PC-9 (cell line): ENCODE measurements around the gene RBCK1. TPM values are rescaled to one million over a fixed set of nuclear protein-coding genes. Genes with fewer than 3 reads are reported as not detected.

Experiments used
- BruUV-seq: library from RNA; stranded (reverse); fragments of 400-500 nt; replicated peaks from 2 replicates; lab custom pipeline; 2021; lab: Mats Ljungman, UMichigan
- CTCF ChIA-PET: fragments of 300-600 bp; sonication (Branson Sonifier 250); formaldehyde crosslinking; loops from one replicate; lab custom pipeline; 2022; ENCODE audit warnings: antibody characterized with exemption; lab: Charles Lee
- POLR2A ChIA-PET: fragments of 300-600 bp; sonication (Branson Sonifier 250); formaldehyde crosslinking; loops from one replicate; lab custom pipeline; 2022; ENCODE audit warnings: antibody characterized with exemption; ENCODE audit not compliant: unreplicated experiment; lab: Charles Lee
- DNase-seq, 2 experiments: peaks; one replicate each; pipeline versions ENCODE4 v3.0.0 to v3.0.0-alpha.2; 2015 to 2022; ENCODE audit warnings: mixed read lengths in 1 of 2
- H2AFZ ChIP-seq: fragments of 200-600 bp; sonication (generic); 2 replicates; pipeline ENCODE4 v1.8.1; 2017; ENCODE audit warnings: antibody characterized with exemption
- H3F3A ChIP-seq: fragments of 200-600 bp; sonication (generic); 2 replicates; pipeline ENCODE4 v1.8.1; 2017; ENCODE audit warnings: antibody characterized with exemption, mild to moderate bottlenecking, low read depth; ENCODE audit not compliant: insufficient read depth
- H3K27ac ChIP-seq: fragments of 200-600 bp; sonication (generic); 2 replicates; pipeline ENCODE4 v1.6.1; 2016; ENCODE audit warnings: mixed run types
- H3K27me3 ChIP-seq: fragments of 200-600 bp; sonication (generic); 2 replicates; pipeline ENCODE4 v1.6.1; 2016; ENCODE audit warnings: low read depth, mixed run types; ENCODE audit not compliant: insufficient read depth
- H3K36me3 ChIP-seq: fragments of 200-600 bp; sonication (generic); 2 replicates; pipeline ENCODE4 v1.6.1; 2016; ENCODE audit warnings: low read depth, mixed run types
- H3K4me1 ChIP-seq: fragments of 200-600 bp; sonication (generic); replicated peaks from 2 replicates; pipeline ENCODE4 v1.6.1; 2016; ENCODE audit warnings: mixed run types; ENCODE audit not compliant: insufficient read depth
- H3K4me2 ChIP-seq: fragments of 200-600 bp; sonication (generic); 2 replicates; pipeline ENCODE4 v1.6.1; 2017; ENCODE audit warnings: mixed run types
- H3K4me3 ChIP-seq: fragments of 200-600 bp; sonication (generic); 2 replicates; pipeline ENCODE4 v1.6.1; 2016; ENCODE audit warnings: mixed run types
- H3K79me2 ChIP-seq: fragments of 200-600 bp; sonication (generic); 2 replicates; pipeline ENCODE4 v1.6.1; 2017; ENCODE audit warnings: low read depth, mixed run types
- H3K9me2 ChIP-seq: fragments of 200-600 bp; sonication (generic); 2 replicates; pipeline ENCODE4 v1.8.1; 2017; ENCODE audit warnings: mild to moderate bottlenecking; ENCODE audit not compliant: insufficient read depth
- H3K9me3 ChIP-seq: fragments of 200-600 bp; sonication (generic); 2 replicates; pipeline ENCODE4 v1.8.1; 2016; ENCODE audit warnings: low read depth; ENCODE audit not compliant: insufficient read depth
- H4K20me1 ChIP-seq: fragments of 200-600 bp; sonication (generic); 2 replicates; pipeline ENCODE4 v1.8.1; 2017; ENCODE audit not compliant: insufficient read depth
- CTCF ChIP-seq: fragments of 200-600 bp; sonication (generic); conservative IDR thresholded peaks from 2 replicates; pipeline ENCODE4 v1.6.1; 2017; ENCODE audit warnings: mixed run types, antibody characterized with exemption, mild to moderate bottlenecking, moderate library complexity
- EZH2 ChIP-seq: fragments of 200-600 bp; sonication (generic); IDR thresholded peaks from 2 replicates; pipeline ENCODE4 v1.8.0; 2017; ENCODE audit warnings: antibody characterized with exemption, low read depth
- intact Hi-C: fragments of 100-400 bp; cut with micrococcal nuclease; formaldehyde crosslinking; loops from one replicate; pipeline ENCODE4 v1.10.0; 2022; ENCODE audit not compliant: unreplicated experiment
- total RNA-seq: library from RNA; stranded (reverse); gene quantifications from 2 replicates; pipeline ENCODE4 v1.2.3, GENCODE V29; 2021

RBCK1 gene
- total RNA-seq, 1 experiment from 2014 or later: 176 TPM

- H3K4me2 ChIP-seq: no peak overlapping the region
- H3F3A ChIP-seq: peaks cover 28% of the 10 kb centered on the region; the same call in 1 of the 2 replicates
- H2AFZ ChIP-seq: no peak overlapping the region
- no peak for TF ChIP-seq CTCF
- TF ChIP-seq EZH2: no peak
- H3K36me3 ChIP-seq: 0 out of 2 replicates have a peak, but pooled peaks cover 25% of the 10 kb centered on the region
- no peaks in the 10 kb centered on the region for H3K27me3 ChIP-seq
- H3K79me2 ChIP-seq: no peaks in the 10 kb centered on the region
- no peaks in the 10 kb centered on the region for H3K9me3 ChIP-seq
- no TSS peak for BruUV-seq
- peaks cover 9% of the 10 kb centered on the region; the same call in 1 of the 2 replicates for H4K20me1 ChIP-seq
- H3K4me1 ChIP-seq: no peaks in the 10 kb centered on the region
- intact Hi-C loops: no loop called here
- no peaks in the 10 kb centered on the region for H3K9me2 ChIP-seq
- no peak overlapping the region for H3K4me3 ChIP-seq
- ChIA-PET POLR2A (interaction anchor here (0.6 kb wide), 1 partner anchor 73 kb away, joined by 3 read pairs; no protein-coding TSS in a partner anchor), CTCF (no interaction called here)
- no peak overlapping the region for H3K27ac ChIP-seq
- DNase-seq: no peak
These were observed 71.9 kb downstream of the RBCK1 start for GRCh38 chr20:480044-480443.

GRCh38 chr20:481167-481566, 73.1 kb downstream of the RBCK1 start:
- no peak for DNase-seq
- no TSS peak for BruUV-seq
- Histone ChIP-seq H3K9me2 (no peaks in the 10 kb centered on the region), H3K27me3 (no peaks in the 10 kb centered on the region), H3K79me2 (no peaks in the 10 kb centered on the region), H3K4me2 (no peak overlapping the region), H3K9me3 (no peaks in the 10 kb centered on the region), H3K27ac (no peak overlapping the region), H3F3A (peaks cover 25% of the 10 kb centered on the region; the same call in 1 of the 2 replicates), H2AFZ (no peak overlapping the region), H3K36me3 (peaks cover 34% of the 10 kb centered on the region; the same call in 1 of the 2 replicates), H3K4me1 (no peaks in the 10 kb centered on the region), H3K4me3 (no peak overlapping the region), H4K20me1 (peaks cover 9% of the 10 kb centered on the region)
- no peak for TF ChIP-seq EZH2
- TF ChIP-seq CTCF: no peak
- ChIA-PET CTCF (no interaction called here), POLR2A (no interaction called here)
- intact Hi-C loops: no loop called here

Other genes with a start within 250 kb of the RBCK1 start
- gene DEFB128, start 218.6 kb upstream of the RBCK1 start, total RNA-seq: not detected in 2 replicates
- not detected in 2 replicates for gene DEFB129, start 181.0 kb upstream of the RBCK1 start, total RNA-seq
- gene DEFB132, start 150.6 kb upstream of the RBCK1 start, total RNA-seq: not detected in 2 replicates
- 20.7 and 25.7 TPM in 2 replicates for gene C20orf96, start 117.5 kb upstream of the RBCK1 start, total RNA-seq
- 16.0 and 17.7 TPM in 2 replicates for gene ZCCHC3, start 110.7 kb upstream of the RBCK1 start, total RNA-seq
- 49.5 and 57.1 TPM in 2 replicates for gene SOX12, start 82.7 kb upstream of the RBCK1 start, total RNA-seq
- gene NRSN2, start 61.2 kb upstream of the RBCK1 start, total RNA-seq: 15.0 and 16.5 TPM in 2 replicates
- gene TRIB3, start 27.5 kb upstream of the RBCK1 start, total RNA-seq: 81.0 and 82.0 TPM in 2 replicates
- gene TBC1D20, start 54.2 kb downstream of the RBCK1 start, total RNA-seq: 27.8 and 32.8 TPM in 2 replicates
- 187 and 222 TPM in 2 replicates for gene CSNK2A1, start 135.5 kb downstream of the RBCK1 start, total RNA-seq
- not detected in 2 replicates for gene TCF15, start 202.0 kb downstream of the RBCK1 start, total RNA-seq
- gene SRXN1, start 244.9 kb downstream of the RBCK1 start, total RNA-seq: 167 and 204 TPM in 2 replicates